Inflammatory macrophage treated with lipopolysaccharide for 4 hours (primary cell): ENCODE data around the gene STK25.
"Not testable (repeated sequence)": the region's sequence is repeated elsewhere in the genome, so short reads cannot be mapped to it uniquely, and the experiment has no call there.

Source experiments
- DNase-seq: peaks from one replicate; pipeline ENCODE4 v3.0.0-alpha.2; 2020

The STK25 gene

DNA sequence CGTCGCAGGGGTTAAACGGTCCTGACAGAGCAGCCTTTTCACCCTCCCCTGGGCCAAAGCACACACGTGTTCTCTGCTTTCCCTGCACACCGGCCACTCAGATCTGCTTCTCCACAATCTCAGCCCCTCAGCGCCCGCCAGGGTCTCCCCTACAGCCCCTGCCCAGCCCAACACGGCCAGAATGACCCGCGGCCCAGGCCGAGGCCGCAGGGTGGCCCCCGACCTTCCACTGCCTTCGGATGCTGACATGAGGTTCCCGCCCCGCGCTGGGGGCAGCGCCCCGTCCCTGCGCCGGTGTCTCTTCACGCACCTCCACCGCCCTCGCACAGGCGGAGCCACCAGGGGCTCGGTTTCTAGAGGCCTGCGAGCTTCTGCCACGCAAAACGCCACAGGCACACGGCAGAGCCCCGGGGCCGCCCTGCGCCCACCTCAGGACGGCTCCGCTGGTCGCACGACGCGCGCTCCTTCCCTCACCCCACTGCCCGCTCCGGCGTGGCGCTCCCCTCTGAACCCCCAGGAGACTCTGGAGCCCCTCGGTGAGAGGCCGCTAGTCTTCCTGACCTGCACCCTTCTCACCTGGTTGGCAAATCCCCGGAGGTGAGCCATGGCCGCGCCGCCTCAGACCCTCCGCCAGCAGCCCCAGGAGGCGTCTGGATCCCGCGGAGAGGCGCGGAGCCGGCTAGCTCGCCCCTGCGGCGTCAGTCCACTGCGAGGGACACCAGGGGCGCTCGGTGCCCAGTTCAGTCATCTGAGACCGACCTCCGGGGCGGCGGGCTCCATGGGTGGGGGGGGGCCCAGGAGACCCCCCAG, 749 bp downstream of the STK25 start:
- DNase-seq, result peak; percentile 48

DNA sequence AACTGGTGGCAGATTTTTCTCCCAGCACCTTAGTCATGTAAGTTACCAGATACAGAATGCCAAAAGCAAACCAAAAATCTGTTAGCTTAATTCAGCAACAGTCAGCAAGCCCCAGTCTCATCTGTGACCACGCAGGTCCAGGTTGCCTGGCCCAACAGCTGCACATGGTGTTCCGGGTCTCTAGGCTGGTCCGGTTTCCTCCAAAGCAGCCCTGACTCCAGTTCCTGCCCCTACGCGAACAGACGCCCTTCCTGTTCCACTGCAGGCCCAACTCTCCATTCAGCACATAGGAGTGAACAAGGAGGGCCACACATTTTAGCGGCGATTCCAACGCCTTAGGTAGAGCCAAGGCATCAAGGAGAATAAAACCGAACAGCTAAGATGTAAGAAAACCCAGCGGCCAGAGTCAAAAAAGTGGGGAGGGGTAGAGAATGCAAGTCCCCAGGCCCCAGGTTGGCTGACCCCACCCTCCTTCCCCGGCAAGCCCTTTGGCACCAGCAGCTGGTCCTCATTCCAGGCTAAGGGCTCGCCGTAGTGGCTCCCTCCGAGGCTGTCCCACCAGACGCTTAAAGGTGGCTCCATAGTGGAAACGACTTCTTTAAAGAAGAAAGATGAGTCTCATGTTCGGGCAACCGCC, 1.5 kb downstream of the STK25 start:
- no peak for DNase-seq

DNA sequence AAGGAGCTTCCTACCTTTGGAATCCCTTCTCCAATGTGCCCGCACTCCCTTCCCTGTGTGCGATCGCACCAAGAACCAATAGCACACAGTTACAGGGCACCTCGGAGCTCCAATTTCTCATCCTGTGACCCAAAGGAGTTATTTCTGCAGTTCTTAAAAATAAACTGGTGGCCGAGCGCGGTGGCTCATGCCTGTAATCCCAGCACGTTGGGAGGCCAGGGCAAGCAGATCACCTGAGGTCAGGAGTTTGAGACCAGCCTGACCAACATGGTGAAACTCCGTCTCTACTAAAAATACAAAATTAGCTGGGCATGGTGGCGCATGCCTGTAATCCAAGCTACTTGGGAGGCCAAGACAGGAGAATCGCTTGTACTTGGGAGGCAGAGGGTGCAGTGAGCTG, 2.1 kb downstream of the STK25 start:
- not testable (repeated sequence) for DNase-seq

DNA sequence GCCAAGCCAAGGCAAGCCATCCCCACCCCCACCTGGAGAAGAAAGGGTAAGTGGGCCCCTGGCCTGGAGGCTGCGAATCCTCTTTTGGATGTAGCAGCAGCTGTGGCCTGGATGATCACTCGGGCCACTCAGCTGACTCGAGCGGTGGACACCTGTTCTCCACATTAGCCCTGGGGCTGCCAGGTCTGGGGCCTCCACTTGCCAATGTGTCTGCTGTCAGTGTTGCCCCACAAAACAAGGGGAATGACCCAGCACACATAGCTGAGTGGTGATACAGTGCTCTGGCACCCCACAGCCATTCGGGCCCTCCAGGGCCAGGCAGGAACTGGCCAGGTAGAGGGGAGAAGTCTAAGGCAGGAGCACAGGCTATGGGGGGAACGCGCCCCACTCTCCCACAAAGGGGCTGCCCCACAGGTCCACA, 2.6 kb downstream of the STK25 start:
- no peak for DNase-seq

DNA sequence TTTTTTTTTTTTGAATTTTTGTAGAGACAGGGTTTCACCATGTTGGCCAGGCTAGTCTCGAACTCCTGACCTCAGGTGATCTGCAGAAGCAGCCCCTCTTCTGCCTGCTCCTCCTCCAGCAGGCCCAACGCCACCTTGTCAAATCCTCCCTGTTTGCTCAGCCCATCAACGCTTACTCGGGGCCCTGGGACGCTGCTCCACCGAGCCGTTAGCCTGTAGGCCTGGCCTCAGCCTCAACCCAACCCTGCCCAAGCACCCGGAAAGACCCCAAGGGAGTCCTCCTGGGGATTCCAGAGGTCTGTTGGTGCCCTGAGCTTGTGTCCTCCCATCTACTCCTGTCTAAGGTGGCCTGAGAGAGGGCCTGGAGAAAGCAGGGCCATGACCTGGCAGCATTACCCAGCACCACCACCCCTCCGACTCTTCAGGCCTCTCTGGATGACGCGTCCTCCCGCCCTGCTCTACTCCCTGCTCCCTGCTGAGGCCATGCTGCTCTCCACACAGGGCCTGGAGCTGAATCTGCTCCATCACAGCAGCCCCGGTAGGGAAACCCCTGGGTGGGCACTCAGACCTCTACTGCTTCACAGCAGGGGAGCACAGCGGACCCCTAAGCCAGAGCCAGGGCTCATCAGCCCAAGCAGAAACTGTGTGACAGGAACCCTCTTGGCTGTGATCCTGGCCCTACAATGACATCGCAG, 3.2 kb downstream of the STK25 start:
- no peak for DNase-seq

DNA sequence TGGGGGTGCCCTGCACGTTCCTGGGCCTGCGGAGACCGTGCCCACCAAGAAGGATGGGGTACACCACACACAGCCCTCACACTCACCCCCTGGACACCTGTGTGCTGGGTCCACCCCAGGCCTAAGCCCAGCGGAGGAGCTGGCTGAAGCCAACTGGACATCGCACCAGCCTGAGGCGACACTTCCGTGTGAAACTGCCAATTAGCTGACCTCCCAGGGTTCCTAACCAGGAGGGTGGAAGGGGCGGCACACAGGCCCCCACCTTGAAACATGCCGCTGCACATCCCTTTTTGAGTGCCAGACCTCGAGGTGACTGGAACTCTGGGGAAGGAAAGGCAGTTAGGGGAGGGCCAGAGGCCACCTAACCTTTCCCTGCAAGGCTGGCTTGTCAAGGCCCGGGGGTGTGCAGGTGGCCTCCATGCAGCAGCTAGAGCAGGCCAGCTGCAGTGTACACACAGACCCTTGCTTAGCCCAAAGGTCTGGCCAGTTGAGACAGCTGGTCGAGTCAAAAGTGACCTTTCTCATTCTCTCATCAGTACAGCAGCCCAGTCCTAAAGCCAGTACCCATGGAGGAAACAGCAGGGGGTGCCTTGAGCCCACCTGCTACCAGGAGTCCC, 4.5 kb downstream of the STK25 start:
- no peak for DNase-seq

DNA sequence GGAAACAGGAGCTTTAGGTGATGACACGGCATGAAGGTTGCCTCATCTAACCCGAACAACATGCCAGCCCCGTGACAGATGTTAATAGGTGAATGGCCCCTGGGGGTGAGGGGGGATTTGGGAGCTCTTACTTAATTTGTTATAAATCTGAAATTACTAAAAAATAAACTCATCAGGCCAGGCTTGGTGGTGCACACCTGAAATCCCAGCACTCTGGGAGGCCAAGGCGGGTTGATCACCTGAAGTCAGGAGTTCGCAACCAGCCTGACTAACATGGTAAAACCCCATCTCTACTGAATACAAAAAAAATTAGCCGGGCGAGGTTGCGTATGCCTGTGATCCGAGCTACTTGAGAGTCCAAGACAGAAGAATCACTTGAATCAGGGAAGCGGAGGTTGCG, 6.1 kb downstream of the STK25 start:
- no peak for DNase-seq

DNA sequence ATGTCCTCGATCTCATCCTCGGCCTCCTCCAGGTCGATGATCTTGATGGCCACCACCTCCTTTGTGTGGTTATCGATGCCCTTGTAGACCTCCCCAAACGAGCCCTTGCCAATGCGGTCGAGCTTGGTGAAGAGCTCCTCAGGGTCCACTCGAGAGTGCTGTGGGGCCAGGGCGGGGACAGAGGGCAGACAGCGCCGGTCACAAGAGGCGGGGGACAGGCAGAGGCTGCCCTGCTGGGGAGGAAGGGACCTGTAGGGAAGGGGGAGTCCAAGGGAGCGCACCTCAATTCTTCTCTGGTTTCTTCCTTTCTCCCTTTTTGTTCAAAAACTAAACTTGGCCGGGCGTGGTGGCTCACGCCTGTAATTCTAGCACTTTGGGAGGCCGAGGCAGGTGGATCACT, 6.8 kb downstream of the STK25 start:
- no peak for DNase-seq

DNA sequence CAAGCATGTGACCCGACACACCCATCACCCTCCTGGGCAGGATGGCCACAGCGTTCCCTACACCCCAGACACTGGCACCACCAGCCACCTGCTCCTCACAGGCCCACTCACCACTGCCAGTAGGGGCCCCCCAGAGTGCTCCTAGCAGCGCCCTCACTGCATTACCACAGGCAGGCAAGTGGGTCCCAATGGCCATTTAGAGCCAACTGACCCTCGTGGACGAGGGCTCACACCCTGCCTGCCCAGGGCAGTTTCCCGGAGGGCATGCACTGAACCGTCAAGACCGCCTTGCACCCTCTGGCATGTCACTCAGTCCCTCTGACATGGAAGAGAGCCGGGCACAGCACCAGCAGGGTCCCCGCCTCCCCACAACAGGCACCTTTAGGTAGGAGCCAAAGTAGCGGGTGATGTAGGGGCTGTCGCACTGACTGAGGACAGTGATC, 7.3 kb downstream of the STK25 start:
- DNase-seq, result no peak

DNA sequence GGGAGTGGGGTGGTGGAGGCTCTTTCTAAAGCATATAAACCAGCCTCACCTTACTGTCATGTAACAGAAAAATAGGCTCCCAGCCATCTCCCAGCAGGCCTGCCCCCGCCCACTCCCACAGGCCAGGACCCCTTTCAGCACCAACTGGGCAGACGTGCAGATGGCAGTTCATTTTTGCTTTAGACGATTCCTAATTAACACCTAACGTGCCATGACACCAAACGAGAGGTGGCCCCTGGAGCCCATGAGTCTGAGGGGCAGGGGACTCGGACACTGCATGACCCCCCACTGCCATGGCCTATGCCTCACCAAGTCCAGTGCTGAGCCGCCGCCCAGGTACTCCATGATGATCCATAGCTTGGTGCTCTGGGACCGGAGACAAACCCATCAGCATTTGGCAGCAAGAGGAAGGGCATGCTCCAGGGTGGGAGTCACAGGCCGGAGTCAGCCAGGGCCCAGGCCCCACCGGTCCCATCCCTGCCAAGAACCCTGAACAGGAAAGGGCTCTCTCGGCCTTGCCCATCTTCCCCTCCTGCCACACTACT, 7.9 kb downstream of the STK25 start:
- no peak for DNase-seq

DNA sequence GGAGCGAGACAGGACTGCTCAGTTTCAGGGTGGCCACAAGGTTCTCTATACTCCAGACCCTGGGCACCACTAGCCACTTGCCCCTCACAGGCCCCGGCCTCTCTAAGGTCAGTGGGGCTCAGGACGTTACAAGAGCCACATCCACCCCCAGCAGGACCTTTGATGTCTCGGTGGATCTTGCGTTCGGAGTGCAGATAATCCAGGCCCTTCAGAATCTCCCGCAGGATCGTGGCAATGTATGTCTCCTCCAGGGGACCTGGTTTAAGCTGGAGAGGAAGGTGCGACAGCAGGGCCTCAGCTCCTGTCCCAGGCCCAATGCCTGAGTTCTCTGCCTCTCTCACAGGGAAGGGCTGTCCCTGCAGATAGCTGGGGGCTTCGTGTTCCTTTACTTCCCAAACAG, 8.4 kb downstream of the STK25 start:
- no peak for DNase-seq

DNA sequence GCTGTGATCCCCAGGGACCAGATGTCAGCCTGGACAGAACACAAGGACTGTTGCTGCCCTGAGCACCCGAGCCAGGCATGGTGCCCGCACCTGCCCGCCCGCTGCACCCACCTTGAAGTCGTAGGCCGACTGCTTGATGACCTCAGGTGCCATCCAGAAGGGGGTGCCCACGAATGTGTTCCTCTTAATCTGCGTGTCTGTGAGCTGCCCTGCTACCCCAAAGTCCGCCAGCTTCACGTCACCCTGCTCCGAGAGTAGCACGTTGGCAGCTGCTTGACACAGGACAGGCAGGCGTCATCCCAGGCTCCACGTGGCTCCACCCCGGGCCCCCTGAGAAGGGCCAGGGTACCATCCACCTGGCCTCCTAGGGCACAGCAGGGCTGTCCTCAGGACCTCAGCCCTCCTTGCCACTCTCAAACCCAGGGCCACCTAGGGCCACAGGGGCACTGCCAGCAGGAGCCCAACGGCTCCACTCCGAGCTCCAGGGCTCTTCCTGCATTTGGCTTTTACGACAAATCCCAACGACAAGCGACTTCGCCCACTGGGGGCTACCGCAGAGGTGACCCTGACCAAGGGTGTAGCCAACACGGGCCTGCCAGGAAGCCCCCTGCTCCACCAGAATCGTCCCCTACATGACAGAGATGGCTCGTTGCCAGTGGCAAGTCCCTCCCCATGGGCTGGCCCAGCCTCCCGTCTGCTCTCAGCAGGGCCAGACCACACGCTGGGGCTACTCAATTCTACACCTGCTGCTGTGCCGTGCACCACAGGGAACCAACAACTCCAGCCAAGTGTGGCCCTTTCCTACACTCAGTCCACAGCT, 9.0 kb downstream of the STK25 start:
- DNase-seq, result no peak

DNA sequence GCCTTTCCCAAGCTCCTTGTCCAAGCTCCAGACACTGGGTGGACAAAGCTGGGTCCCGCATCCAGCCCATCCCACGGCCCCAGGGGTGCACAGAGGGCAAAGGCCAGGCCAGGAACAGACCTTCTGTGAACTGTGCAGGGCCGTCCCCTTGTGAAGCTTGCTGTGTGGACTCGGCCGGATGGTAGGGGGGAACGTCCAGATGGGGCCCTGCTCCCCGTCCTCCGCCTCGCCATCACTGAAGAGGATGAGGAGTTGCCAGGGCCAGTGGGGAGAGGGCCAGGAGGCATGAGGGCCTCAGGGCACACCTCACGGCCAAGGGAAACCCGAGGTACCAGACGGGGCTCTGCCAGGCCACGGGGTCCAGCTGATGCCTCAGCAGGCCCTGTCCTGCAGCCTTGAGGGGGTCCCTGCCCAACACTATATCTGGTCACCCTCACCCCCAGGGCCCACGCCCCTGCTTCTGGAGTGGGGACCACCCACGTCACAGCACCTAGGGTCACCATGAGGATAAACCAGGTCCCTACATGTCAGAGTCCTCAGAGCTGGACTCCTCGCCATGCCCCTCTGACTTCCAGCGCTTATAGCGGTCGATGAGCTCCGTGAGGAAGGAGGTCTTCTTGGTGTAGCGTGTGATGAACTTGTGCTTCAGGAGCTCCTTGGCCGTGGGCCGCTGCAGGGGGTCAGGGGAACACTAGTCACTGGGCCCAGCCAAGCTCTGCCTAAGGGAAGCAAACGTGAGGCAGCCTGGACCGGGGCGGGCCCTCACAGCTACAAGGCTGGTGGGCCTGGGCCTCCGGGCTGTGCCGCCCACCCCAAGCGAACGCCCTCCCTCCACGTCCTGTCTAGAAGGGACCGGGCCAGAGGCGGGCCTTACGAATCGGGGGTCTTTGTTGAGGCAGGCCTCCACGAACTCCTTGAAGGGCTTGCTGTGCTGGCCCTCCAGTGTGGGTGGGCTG, 10.0 kb downstream of the STK25 start:
- DNase-seq, result no peak

DNA sequence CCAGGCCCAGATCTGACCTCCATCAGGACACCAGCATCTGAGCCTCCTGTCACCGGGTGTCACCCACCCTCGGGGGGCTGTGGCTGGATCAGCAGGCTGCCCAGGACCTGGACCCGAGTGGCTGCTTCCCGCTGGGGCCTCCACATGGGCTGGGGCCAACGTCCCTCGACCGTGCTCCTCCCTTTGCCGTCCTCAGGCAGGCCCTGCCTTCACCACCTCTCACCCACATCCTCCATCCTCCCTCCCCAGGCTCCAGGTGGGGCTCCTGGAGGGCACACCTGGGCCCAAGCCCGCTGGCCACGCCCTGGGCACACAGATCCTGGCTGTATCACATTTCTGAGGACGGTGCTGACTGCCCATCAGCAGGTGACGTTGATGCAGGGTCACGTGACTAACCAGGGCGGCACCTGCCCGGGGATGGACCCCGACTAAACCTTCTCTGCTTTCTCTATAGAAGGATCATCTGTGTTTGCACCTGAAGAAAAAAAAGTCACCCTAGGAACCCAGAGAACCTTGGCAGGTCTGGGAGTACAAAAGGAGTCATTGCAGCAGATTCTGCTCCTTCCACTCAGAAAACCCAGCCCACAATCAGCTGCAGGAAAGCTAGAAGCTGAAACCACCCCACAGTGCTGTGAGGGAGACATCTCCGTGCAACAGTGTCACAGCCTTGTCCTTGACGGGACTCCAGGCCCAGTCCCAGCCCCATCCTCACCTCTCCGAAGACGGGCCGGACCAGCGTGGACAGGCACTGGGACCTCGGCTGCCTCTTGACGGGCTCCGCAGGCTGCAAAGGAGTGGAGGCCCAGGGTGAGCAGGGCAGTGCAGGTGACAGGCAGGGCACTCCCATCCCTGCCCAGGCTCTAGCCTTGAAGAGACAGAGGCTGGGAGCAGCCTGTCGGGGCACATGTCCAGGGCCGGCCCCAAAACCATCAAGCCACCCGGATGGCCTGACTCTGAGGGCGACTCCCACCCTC, 11.2 kb downstream of the STK25 start:
- DNase-seq, result no peak

DNA sequence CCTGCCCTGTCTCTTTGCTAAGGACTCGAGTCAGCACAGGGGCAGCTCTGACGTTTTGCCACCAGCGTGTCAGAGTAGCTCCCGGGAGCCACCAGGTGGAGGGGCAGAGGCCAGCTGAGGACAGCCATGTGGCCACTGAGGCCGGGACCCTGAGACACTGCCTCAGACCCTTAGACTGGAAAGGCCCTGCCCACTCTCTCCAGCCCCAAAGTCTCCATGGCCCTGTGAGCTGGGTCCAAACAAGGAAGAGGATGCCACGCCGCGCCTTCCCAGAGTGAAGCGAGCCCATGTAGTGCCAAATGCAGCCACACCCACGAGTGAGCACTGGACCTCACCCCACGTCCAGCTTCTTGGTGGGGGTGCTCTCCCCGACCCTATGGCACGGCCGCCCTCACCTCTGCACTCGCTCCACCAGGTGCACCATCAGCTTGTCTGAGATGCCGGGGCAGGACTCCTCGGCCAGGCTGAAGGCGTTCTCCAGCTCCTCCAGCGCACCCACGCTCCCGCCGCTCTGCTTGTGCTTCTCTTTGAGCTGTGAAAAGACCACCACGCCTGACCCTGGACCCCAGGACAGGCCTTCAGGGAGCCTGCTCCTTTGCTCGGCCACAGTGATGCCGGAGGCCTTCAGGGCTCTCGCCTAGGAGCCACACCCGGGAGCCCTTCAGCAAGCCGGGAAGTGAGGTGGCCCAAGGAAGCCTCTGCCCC, 12.2 kb downstream of the STK25 start:
- no peak for DNase-seq

DNA sequence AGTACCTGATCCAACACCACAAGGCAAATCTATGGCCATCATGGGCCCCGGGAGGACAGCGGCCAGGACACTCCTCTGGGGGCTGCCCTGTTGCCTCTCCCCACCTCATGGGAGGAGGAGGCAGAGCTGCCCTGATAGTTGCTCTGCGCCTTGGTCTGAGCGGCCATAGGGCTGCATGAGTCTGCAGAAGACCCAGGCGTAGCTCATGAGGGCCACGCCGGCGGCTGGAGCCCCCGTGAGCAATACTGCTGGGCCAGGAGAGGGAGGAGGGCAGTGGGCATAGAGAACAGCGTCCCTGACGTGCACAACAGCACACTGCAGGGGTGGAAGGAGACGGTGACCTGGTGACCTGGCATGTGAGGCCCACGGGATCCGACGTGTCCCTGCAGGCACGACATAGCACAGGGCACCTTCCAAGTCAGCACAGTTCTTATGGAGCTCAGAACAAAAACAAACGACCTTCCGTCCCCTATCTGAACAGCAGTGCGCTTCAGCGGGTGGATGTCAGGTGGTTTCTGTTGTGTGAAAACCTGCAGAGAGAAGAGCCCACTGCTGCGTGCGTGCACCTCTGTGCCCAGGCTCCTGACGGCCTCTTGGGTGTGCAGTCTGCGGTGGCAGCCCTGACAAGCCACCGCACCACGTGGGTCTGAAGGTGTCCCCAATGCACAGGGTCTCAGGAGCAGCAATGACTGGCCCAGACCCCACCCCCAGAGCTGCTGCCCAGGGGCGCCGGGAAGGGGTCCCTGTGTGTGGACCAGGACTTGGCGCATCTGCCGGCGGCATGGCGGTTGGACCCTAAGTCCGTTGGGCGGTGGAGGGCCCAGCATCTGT, 13.0 kb downstream of the STK25 start:
- no peak for DNase-seq

DNA sequence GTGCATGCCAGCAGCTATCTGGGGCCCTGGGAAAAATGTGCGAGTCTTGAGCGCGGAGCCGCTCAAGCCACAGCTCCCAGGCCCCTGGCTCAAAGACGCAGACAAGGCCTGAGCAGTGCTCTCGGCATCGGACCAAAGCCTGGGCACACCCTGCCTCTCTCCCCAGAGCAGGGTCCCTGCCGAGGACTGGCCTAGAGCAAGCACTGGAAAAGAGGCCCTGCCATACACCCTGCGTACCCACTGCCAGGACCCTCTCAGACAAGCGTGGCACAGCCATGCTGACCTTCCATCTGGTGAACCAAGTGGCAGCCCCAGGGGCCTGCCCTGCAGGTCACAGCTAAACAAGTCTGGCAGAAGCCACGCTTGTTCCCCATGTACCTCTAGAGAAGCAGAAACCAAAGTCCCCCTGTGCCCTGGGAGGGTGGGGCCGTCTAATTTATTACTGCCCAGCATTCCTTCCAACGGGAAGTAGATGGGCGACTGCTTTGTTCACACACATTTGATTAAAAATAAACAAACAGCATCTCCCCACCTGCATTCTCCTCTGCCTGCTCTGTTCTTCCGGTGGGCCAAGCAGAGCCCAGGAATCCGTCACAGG, 14.0 kb downstream of the STK25 start:
- DNase-seq, result no peak

DNA sequence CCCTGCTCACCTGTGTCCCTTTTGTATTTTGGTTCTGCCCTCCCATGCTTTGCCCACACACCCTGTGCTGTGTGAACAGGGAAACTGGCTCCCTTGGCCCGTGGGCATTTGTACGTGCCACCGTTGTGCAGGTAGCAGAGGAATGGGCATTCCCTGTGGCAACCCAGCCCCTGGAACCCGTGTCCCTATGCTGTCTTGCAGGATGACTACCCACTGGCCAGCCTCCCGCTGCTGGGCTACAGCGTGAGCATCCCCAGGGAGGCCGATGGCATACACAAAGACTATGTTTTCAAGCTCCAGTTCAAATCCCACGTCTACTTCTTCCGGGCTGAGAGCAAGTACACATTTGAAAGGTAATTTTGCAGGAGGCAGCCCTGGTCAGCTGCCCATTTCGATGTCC, 15.3 kb downstream of the STK25 start:
- no peak for DNase-seq
